ENCODE measurements around the gene VTI1B. TPM values are rescaled to one million over a fixed set of nuclear protein-coding genes. Genes with fewer than 3 reads are reported as not detected.
"Not testable (repeated sequence)": the region's sequence is repeated elsewhere in the genome, so short reads cannot be mapped to it uniquely, and the experiment has no call there.

The VTI1B gene
- total RNA-seq, 1 donor from 2014 or later = 114 TPM

GRCh38 chr14:67641902-67642749, 32.3 kb downstream of the VTI1B start:
- ATAC-seq (no peak), DNase-seq (ENCODE audit: missing footprints) (no peak)
- intact Hi-C loops (cut with DNase I) = no loop called here

- ATAC-seq (no peak), DNase-seq (ENCODE audit: missing footprints) (no peak)
- intact Hi-C loops (cut with DNase I) = no loop called here
Observed at GRCh38 chr14:67641480-67641879, 33.0 kb downstream of the VTI1B start.

- intact Hi-C loops (cut with DNase I) = no loop called here
- ATAC-seq (no peak), DNase-seq (ENCODE audit: missing footprints) (no peak)
Observed at GRCh38 chr14:67638642-67639041, 35.8 kb downstream of the VTI1B start.

GRCh38 chr14:67636361-67636919, 38.0 kb downstream of the VTI1B start:
- DNase-seq (ENCODE audit: missing footprints) (no peak), ATAC-seq (peak; percentile 74)
- intact Hi-C loops (cut with DNase I) = no loop called here

GRCh38 chr14:67633451-67634147, 40.8 kb downstream of the VTI1B start:
- no peak for DNase-seq (ENCODE audit: missing footprints)
- no peak for ATAC-seq
- intact Hi-C loops (cut with DNase I) = no loop called here

GRCh38 chr14:67630938-67631337, 43.5 kb downstream of the VTI1B start:
- intact Hi-C loops (cut with DNase I) = no loop called here
- DNase-seq (ENCODE audit: missing footprints) = no peak
- no peak for ATAC-seq

- DNase-seq (ENCODE audit: missing footprints) (no peak), ATAC-seq (no peak)
- intact Hi-C loops (cut with DNase I) = no loop called here
Observed at GRCh38 chr14:67630186-67630585, 44.2 kb downstream of the VTI1B start.

- intact Hi-C loops (cut with DNase I) = no loop called here
- ATAC-seq (no peak), DNase-seq (ENCODE audit: missing footprints) (no peak)
Observed at GRCh38 chr14:67627519-67627918, 46.9 kb downstream of the VTI1B start.

- intact Hi-C loops (cut with DNase I); ATAC-seq; DNase-seq (ENCODE audit: missing footprints): not testable (repeated sequence)
Observed at GRCh38 chr14:67626131-67626530, 48.3 kb downstream of the VTI1B start.

- DNase-seq (ENCODE audit: missing footprints) = no peak
- intact Hi-C loops (cut with DNase I) = no loop called here
- ATAC-seq = no peak
Observed at GRCh38 chr14:67623114-67623513, 51.3 kb downstream of the VTI1B start.

- DNase-seq (ENCODE audit: missing footprints) = no peak
- ATAC-seq = no peak
- intact Hi-C loops (cut with DNase I) = no loop called here
Observed at GRCh38 chr14:67622675-67623074, 51.8 kb downstream of the VTI1B start.

- intact Hi-C loops (cut with DNase I) = no loop called here
- DNase-seq (ENCODE audit: missing footprints) (no peak), ATAC-seq (peak; percentile 5)
Observed at GRCh38 chr14:67620217-67620785, 54.1 kb downstream of the VTI1B start.

GRCh38 chr14:67619446-67620216, 54.8 kb downstream of the VTI1B start, which contains the start of gene ARG2:
Gene ARG2 (plus strand): TSS chr14:67619920. CDS start chr14:67619978, 58 bp downstream.
- intact Hi-C loops (cut with DNase I) = loop anchor here (2.0 kb wide), 3 partner anchors 19 to 85 kb away; partner anchors contain the start of gene PIGH
- ATAC-seq (peak; percentile 98), DNase-seq (ENCODE audit: missing footprints) (peak; percentile 99)

- intact Hi-C loops (cut with DNase I) = loop anchor here (2.0 kb wide), 3 partner anchors 18 to 86 kb away; partner anchors contain the start of gene PIGH
- DNase-seq (ENCODE audit: missing footprints) = no peak
- ATAC-seq = peak; percentile 71
Observed at GRCh38 chr14:67618617-67619063, 55.8 kb downstream of the VTI1B start.

GRCh38 chr14:67610491-67610890, 63.9 kb downstream of the VTI1B start:
- DNase-seq (ENCODE audit: missing footprints) (no peak), ATAC-seq (no peak)
- intact Hi-C loops (cut with DNase I) = no loop called here

- ATAC-seq (no peak), DNase-seq (ENCODE audit: missing footprints) (no peak)
- intact Hi-C loops (cut with DNase I) = no loop called here
Observed at GRCh38 chr14:67609642-67610310, 64.7 kb downstream of the VTI1B start.

- no peak for DNase-seq (ENCODE audit: missing footprints)
- ATAC-seq = no peak
- intact Hi-C loops (cut with DNase I) = no loop called here
Observed at GRCh38 chr14:67607646-67608045, 66.8 kb downstream of the VTI1B start.

- intact Hi-C loops (cut with DNase I) = loop anchor here (5.0 kb wide), 1 partner anchor 69 kb away; the partner anchor contains the start of gene VTI1B
- no peak for DNase-seq (ENCODE audit: missing footprints)
- ATAC-seq = no peak
Observed at GRCh38 chr14:67602995-67603545, 71.4 kb downstream of the VTI1B start.
